Measurements from ENCODE around the gene FUT6. TPM values are rescaled to one million over a fixed set of nuclear protein-coding genes. Genes with fewer than 3 reads are reported as not detected.

The FUT6 gene
- total RNA-seq, 1 donor from 2014 or later: not detected

Other genes with a start within 250 kb of the FUT6 start
- gene SAFB2, start 216.9 kb downstream of the FUT6 start, total RNA-seq: 45.9 TPM
- gene SAFB, start 216.6 kb downstream of the FUT6 start, total RNA-seq: 66.6 TPM
- gene MICOS13, start 159.2 kb downstream of the FUT6 start, total RNA-seq: 167 TPM
- gene HSD11B1L, start 158.7 kb downstream of the FUT6 start, total RNA-seq: 5.5 TPM
- 401 TPM for gene RPL36, start 149.4 kb downstream of the FUT6 start, total RNA-seq
- gene LONP1, start 119.6 kb downstream of the FUT6 start, total RNA-seq: 90.7 TPM
- gene CATSPERD, start 119.1 kb downstream of the FUT6 start, total RNA-seq: not detected
- 0.84 TPM for gene PRR22, start 55.0 kb downstream of the FUT6 start, total RNA-seq
- 14.3 TPM for gene DUS3L, start 48.5 kb downstream of the FUT6 start, total RNA-seq
- gene NRTN, start 34.6 kb downstream of the FUT6 start, total RNA-seq: 26.3 TPM
- not detected for gene FUT3, start 11.7 kb upstream of the FUT6 start, total RNA-seq
- gene FUT5, start 30.8 kb upstream of the FUT6 start, total RNA-seq: not detected
- 558 TPM for gene NDUFA11, start 64.1 kb upstream of the FUT6 start, total RNA-seq
- gene VMAC, start 65.2 kb upstream of the FUT6 start, total RNA-seq: 2.2 TPM
- gene CAPS, start 74.6 kb upstream of the FUT6 start, total RNA-seq: 4.1 TPM
- gene RANBP3, start 138.4 kb upstream of the FUT6 start, total RNA-seq: 76.6 TPM